Umbilical cord (tissue), 2 donors: ENCODE measurements around the gene SLC36A3. TPM values are rescaled to one million over a fixed set of nuclear protein-coding genes. Genes with fewer than 3 reads are reported as not detected.
"Not testable (repeated sequence)": the region's sequence is repeated elsewhere in the genome, so short reads cannot be mapped to it uniquely, and the experiment has no call there.

Experiments used
- DNase-seq: peaks from one replicate; pipeline ENCODE4 v3.0.0-alpha.2; 2015; ENCODE audit warnings: low spot score
- total RNA-seq: library from RNA; depleted of rRNA; stranded (reverse); fragments of >200 nt; gene quantifications from one replicate; pipeline ENCODE4 v1.2.3, GENCODE V29; 2014; ENCODE audit warnings: low replicate concordance; ENCODE audit not compliant: insufficient read depth

SLC36A3 gene
- total RNA-seq, 1 donor from 2014 or later: 1.4 TPM

DNA sequence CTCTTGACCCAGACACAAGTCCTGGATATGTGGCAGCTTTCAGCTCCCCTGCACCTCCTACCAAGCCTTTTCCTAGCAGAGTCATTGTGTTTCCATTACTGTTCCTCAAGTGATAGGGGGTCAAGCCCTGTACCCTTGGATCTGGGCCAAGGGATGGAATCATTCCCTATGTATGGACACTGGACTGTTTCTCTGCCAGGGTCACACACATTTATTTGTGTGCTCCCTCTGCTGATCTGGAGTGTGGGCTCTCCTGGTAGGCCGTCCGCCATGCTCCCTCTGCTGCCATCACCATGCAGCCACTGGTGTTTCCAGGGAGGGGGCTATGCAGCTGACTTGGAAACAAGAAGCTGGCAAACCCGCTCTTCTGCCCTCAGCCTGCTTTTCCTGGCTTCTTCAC lies 41.0 kb downstream of the SLC36A3 start:
- no peak for DNase-seq

DNA sequence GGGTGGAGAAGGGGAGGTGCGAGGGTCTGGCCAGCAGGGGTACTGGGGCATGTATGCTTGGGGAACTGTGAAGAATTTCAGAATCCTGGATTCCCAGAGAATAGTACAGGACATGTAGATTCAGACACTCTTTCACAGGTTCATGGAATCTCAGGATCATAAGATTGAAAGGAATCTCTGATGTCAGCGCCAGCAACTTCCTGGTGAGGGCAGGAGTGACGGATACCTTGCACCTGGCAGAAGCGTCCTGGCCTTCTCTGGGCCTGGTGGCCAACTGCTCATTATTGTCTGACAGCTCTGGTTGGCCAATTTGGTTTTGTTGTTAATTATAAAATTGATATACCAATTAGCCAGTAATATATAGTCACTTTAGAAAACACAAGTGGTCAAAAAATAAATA lies 43.6 kb downstream of the SLC36A3 start:
- DNase-seq: no peak

- DNase-seq: no peak
Measured at GRCh38 chr5:151258816-151259215, 44.8 kb downstream of the SLC36A3 start.

DNA sequence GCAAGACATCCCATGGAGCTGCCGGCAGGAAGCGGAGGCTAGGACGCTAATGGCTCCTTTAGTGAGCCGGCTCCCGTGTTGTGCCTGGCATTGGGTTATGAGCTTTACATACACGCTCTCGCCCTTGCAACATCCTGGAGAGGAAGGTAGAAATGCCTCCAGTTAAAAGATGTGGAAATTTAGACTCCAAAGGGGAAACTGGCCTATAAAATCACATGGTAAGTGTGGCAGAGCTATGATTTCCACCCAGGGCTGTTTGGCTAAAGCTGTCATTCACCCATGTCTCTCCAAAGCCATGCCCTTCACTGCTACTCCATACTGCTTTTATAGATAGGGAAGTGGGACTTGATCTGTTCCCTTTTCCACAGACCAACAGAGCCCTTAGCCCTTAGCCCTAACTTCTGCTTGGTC lies 45.4 kb downstream of the SLC36A3 start:
- DNase-seq: no peak

GRCh38 chr5:151257731-151258181 lies 45.8 kb downstream of the SLC36A3 start:
- peak; percentile 30 for DNase-seq

DNA sequence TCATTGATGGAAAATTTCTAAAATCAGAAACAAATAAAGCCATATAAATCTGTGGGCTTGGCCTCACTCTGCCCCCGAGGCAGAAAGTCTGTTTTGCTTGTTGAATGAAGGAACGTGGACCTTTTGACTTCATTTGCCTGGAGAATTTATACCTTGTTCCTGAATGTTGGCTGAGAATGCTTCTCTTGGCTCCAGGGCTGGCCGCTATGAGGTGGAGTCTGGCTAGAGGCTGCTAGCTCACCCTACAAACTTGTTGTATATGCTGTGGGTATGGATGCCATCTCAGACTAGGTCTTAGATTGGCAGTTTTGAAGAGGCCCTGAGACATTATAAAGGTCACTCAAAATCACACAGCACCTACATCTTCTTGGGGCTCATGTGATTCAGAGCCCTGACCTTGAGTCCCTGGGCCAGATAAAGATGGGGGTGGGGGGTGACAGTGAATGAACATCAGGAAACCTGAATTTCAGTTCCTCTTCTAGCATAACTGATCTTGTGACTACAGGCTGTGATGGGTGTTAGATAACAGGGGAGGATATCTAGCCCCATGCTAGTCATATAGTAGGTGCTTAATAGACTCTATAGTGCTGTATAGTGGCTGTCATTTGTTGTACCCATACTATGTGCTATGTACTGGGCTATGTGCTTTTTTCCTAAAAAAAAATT lies 47.8 kb downstream of the SLC36A3 start:
- DNase-seq: no peak

DNA sequence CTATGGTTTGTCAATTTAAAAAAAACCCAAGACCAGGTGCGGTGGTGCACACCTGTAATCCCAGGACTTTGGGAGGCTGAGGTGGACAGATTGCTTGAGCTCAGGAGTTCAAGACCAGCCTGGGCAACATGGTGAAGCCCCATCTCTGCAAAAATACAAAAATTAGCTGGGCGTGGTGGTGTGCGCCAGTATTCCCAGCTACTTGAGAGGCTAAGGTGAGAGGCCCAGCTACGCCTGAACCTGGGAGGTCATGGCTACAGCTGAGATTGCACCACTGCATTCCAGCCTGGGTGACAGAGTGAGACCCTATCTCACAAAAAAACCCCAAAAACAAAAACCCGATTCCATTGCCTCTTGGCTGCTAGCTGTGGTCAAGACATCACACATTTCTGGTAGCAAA lies 48.6 kb downstream of the SLC36A3 start:
- DNase-seq: not testable (repeated sequence)

GRCh38 chr5:151254556-151254955 lies 49.0 kb downstream of the SLC36A3 start:
- DNase-seq: no peak

DNA sequence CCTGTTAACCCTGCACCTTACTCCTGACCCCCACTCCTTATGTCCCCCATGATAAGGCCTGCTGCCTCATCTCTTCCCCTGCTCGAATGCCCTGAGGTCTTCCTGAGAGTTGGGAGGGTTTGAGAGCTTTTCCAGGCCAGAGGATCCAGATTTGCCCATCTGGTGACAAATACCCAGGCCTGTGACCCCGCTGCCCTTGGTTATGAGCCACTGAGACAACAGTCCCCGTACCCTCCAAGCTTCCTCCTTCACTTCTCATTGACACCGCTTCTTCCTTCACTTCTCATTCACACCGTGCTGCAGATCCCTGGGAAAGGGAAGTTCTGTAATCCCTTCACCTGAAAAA lies 50.0 kb downstream of the SLC36A3 start:
- no peak for DNase-seq

DNA sequence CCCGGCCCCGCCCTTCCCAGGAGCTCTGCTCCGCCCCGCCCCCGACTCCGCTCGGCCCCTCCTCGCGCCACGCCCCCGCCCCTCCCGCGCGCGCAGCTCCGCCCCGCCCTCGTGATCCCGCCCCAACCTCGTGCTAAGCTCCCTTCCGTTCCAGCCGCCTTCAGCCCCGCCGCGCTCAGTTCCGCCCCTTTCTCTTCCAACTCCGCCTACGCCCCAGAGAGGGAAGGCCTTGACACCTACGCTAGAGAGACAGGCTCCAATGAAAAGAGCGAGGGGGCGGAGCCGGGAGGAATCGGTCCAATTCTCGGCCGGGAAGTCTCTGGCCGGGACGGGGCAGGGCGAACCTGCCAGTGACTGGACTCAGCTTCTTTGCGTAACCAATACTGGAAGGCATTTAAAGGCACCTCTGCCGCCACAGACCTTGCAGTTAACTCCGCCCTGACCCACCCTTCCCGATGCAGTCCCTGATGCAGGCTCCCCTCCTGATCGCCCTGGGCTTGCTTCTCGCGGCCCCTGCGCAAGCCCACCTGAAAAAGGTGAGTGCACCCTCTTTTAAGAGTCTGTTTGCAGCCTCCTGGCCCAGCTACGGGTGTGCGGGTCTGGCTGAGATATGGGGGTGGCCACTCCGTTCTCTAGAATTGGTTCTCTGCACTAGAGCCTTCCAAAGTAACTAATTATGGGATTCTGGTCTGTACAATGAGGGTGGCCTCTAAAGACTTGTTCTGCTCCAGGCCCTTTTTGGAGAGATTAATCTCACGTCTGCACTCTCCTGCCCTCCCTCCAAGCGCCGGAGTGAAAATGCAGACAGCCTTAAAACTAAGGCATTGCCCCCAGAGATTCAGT lies 50.6 kb downstream of the SLC36A3 start, which contains the start of gene GM2A:
Gene GM2A (plus strand): TSS at position 424 of the 843 bp plus-strand sequence. CDS start 32 bp downstream, at position 456.
- peak; percentile 100 for DNase-seq

GRCh38 chr5:151251621-151252020 lies 51.9 kb downstream of the SLC36A3 start:
- DNase-seq: no peak

GRCh38 chr5:151251001-151251551 lies 52.5 kb downstream of the SLC36A3 start:
- no peak for DNase-seq

DNA sequence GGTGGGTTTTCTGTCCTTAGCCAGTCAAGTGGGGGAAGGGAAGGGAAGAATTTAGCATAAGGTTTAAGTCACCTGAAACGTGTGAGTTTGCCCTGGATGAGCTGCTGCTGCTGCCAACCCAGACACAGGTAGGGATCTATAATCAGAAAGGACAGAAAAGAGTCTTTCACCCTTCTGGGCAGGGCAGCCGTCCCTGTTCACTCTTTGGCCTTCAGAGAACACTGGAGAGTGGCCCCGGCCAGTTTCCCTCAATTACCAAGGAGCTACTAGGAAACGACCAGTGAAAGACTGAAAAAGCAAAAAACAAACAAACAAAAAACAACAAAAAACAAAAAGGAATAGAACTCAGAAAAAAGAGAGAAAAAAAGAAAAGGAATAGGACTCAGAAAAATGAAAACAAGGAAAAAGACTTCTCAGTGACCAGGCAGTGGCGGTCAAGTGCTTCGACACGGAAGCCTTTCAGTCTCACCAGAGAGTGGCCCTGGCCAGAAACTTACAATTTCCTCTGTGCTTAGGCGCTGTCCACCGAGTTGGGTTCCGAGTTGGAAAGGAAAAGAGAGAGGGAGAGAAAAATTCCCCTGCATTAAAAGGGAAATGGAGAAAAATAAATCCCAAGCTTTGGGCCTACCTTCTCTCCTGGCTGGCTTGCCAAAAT lies 53.1 kb downstream of the SLC36A3 start:
- no peak for DNase-seq

DNA sequence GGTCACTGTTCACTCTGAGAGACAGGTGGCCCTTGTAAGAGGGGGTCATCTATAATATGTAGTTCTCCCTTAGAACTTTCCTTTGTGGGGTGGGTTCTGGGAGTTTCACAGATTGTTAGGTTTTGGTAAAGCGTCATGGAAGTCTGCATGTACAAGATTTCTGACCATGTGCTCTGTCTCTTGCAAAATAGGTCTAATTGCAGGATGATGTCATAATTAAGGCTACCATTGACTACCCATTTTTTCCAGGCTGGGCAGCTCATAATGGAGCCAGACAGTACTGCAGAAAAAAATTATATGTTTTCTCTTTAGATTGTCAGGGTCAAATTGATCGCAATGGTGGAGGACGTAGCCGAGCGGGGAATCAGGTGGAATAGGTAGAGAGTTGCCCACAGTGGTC lies 54.3 kb downstream of the SLC36A3 start:
- no peak for DNase-seq

DNA sequence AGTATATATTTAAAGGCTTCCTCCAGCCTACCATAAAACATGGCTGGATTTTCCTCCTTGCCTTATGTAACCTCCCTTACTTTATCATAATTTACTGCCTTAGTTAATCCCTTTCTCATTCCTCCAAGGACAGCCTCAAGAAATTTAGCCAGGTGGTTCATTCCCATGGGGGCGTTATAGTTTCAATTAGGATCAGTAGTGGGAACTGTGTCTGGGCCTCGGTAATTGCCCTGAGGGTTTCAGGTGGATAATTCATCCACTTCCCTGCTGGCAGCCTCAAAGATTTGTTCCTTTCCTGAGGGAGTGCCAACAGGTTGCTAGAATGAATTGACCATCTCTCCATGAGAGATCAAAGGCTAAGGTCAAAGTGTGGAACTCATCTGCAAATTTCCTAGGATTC lies 54.9 kb downstream of the SLC36A3 start:
- no peak for DNase-seq

DNA sequence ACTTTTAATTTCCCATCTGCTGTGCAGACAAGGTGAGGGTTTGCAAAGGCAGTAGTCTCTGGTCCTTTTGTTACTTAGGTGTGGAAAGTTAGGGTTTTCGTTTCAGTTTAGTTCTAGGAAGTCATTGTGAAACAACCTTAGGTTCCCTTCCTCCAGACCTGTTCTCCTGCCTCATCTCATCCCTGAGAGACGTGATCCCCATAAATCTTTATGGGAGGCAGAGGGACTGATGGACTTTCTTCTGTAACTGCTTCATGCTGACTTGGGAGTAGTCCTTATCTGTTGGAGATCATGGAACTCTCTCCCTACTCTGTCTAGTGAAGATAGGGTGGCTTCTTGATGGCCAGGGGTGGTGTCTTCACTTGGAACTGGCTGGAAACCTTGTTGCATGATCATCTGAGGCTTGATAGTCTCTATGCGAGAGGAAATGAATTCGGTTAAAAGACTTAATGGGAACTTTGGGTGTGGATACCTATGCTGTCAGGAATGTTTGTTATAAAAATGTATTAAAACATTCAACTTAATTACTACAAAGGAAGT lies 57.8 kb downstream of the SLC36A3 start:
- DNase-seq: no peak

DNA sequence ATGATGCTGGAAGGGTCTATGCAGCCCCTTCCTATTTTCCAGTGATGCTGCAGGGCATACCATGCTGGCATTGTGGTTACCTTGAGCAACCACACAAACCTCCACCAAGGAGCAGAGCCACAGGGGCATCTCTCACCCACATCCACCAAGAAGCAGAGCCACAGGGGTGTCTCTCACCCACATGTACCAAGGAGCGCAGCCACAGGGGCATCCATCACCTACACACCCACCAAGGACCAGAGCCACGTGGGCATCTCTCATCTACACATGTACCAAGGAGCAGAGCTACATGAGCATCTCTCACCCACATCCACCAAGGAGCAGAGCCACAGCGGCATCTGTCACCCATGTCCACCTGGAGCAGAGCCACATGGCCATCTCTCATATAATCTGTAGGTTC lies 59.4 kb downstream of the SLC36A3 start:
- no peak for DNase-seq

- no peak for DNase-seq
Measured at GRCh38 chr5:151243564-151243963, 60.0 kb downstream of the SLC36A3 start.

DNA sequence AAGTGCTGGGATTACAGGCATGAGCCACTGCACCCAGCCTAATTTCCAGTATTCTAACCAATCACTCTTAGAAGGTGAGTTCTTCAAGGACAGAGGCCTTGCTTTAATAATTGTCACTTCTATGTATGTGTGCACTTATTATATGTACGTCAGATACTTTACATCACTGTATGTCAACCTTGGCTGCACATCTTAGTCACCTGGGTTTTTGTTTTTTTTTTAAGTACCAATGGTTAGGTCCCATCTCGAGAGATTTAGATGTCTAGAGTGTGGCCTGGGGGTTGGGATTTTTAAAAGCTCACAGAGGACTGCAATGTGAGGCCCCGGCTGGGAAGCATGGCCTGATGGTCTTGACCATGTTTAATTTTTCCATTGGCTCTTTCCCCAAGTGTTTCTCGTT lies 60.4 kb downstream of the SLC36A3 start:
- DNase-seq: no peak

DNA sequence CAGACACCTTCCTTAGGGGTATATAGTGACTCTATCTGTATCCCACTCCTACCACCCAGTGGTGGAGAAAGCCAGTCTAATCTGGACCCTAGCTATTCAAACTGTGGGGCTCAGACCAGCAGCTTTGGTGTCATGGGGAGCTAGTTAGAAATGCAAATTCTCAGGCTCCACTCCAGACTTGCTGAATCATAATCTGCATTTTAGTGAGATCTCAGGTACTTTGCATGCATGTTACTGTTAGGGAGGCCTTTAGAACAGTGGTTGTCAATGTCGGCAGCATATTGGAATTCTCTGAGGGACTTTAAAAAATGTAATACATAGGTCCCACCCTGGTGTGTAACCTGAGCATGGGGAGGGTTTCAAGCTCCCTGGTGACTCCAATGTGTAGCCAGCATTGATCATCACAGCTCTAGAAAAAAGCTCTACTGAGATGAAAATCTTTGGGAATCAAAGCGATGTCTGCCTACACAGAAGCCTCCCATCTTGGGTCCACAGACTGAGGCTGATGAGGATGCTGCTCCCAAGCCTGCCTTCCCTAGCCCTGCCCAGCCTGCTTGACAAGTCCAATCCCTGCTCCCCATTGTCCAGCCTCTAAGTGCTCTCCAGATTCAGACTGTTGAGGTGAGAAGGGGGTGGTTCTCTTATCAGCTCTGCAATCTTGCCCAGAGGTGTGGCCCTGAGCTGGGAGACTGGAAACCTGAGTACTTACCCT lies 62.5 kb downstream of the SLC36A3 start:
- no peak for DNase-seq

- not testable (repeated sequence) for DNase-seq
Measured at GRCh38 chr5:151240268-151240835, 63.2 kb downstream of the SLC36A3 start.
